WTC11 (cell line): ENCODE results near the gene NEURL1.

ENCODE experiments used
- ATF1 ChIP-seq: sonication (generic); formaldehyde crosslinking; IDR thresholded peaks from 2 replicates; pipeline ENCODE4 v1.8.1; 2023; ENCODE audit warnings: mild to moderate bottlenecking, moderate library complexity, missing genetic modification reagents
- CREB1 ChIP-seq: sonication (generic); formaldehyde crosslinking; IDR thresholded peaks from 2 replicates; pipeline ENCODE4 v1.8.0; 2023; ENCODE audit warnings: mild to moderate bottlenecking, missing genetic modification reagents
- ESRRA ChIP-seq: sonication (generic); formaldehyde crosslinking; IDR thresholded peaks from 2 replicates; pipeline ENCODE4 v1.8.1; 2022; ENCODE audit warnings: mild to moderate bottlenecking, missing genetic modification reagents, borderline replicate concordance
- FOXJ3 ChIP-seq: sonication (generic); formaldehyde crosslinking; IDR thresholded peaks from 2 replicates; pipeline ENCODE4 v1.9.0; 2021; ENCODE audit warnings: missing genetic modification reagents, mild to moderate bottlenecking, borderline replicate concordance
- FOXK1 ChIP-seq: sonication (generic); formaldehyde crosslinking; IDR thresholded peaks from 2 replicates; pipeline ENCODE4 v1.8.0; 2022; ENCODE audit warnings: mild to moderate bottlenecking, moderate library complexity, missing genetic modification reagents
- NFYB ChIP-seq: sonication (generic); formaldehyde crosslinking; conservative IDR thresholded peaks from 2 replicates; pipeline ENCODE4 v1.8.0; 2022; ENCODE audit warnings: low read depth, missing genetic modification reagents
- NR2C2 ChIP-seq: sonication (generic); formaldehyde crosslinking; IDR thresholded peaks from 2 replicates; pipeline ENCODE4 v1.8.0; 2022; ENCODE audit warnings: mild to moderate bottlenecking, missing genetic modification reagents
- TF ChIP-seq, protein P1 (sequence below): fragments of 200-600 bp; IDR thresholded peaks from 2 replicates; pipeline ENCODE4 v1.8.0; 2022; ENCODE audit warnings: antibody characterized with exemption
- TF ChIP-seq, protein P2 (sequence below): sonication (generic); formaldehyde crosslinking; IDR thresholded peaks from 2 replicates; pipeline ENCODE4 v1.8.0; 2022; ENCODE audit warnings: mild to moderate bottlenecking, missing genetic modification reagents
- TF ChIP-seq, protein P3 (sequence below): sonication (generic); formaldehyde crosslinking; IDR thresholded peaks from 2 replicates; pipeline ENCODE4 v1.8.0; 2022; ENCODE audit warnings: mild to moderate bottlenecking, missing genetic modification reagents
- TF ChIP-seq, protein P4 (sequence below): sonication (generic); formaldehyde crosslinking; IDR thresholded peaks from 2 replicates; pipeline ENCODE4 v1.8.0; 2022; ENCODE audit warnings: mild to moderate bottlenecking, missing genetic modification reagents
- TF ChIP-seq, protein P5 (sequence below): sonication (generic); formaldehyde crosslinking; IDR thresholded peaks from 2 replicates; pipeline ENCODE4 v1.8.0; 2022; ENCODE audit warnings: mild to moderate bottlenecking, missing genetic modification reagents
- TF ChIP-seq, protein P6 (sequence below): sonication (generic); formaldehyde crosslinking; IDR thresholded peaks from 2 replicates; pipeline ENCODE4 v1.8.1; 2023; ENCODE audit warnings: mild to moderate bottlenecking, missing genetic modification reagents, moderate library complexity
- TF ChIP-seq, protein P7 (sequence below): sonication (generic); formaldehyde crosslinking; IDR thresholded peaks from 2 replicates; pipeline ENCODE4 v1.8.1; 2022; ENCODE audit warnings: mild to moderate bottlenecking, moderate library complexity, missing genetic modification reagents

DNA sequence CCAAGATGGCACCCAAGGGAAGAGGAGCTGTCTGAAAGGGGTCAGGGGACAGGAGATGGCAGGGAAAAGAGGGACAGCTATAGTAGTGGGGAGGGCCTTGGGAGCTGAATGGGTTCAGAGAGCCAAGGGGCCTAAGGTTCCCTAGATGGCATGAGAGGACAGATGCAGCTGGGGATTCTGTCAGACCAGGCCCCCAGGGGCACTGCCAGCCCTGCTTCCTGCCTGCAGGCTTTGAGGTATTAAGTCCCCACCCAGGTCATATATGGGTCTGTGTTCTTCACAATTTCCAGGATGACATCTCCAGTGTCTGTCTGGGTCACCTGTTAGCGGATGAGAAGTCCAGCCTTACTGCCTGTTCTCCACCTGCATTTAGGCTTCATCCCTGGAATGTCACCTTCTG, 56.7 kb downstream of the NEURL1 start:
- TF ChIP-seq, protein P1, sequence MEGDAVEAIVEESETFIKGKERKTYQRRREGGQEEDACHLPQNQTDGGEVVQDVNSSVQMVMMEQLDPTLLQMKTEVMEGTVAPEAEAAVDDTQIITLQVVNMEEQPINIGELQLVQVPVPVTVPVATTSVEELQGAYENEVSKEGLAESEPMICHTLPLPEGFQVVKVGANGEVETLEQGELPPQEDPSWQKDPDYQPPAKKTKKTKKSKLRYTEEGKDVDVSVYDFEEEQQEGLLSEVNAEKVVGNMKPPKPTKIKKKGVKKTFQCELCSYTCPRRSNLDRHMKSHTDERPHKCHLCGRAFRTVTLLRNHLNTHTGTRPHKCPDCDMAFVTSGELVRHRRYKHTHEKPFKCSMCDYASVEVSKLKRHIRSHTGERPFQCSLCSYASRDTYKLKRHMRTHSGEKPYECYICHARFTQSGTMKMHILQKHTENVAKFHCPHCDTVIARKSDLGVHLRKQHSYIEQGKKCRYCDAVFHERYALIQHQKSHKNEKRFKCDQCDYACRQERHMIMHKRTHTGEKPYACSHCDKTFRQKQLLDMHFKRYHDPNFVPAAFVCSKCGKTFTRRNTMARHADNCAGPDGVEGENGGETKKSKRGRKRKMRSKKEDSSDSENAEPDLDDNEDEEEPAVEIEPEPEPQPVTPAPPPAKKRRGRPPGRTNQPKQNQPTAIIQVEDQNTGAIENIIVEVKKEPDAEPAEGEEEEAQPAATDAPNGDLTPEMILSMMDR, result no peak
- TF ChIP-seq, protein P2, sequence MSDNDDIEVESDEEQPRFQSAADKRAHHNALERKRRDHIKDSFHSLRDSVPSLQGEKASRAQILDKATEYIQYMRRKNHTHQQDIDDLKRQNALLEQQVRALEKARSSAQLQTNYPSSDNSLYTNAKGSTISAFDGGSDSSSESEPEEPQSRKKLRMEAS, result no peak
- TF ChIP-seq, protein P3, sequence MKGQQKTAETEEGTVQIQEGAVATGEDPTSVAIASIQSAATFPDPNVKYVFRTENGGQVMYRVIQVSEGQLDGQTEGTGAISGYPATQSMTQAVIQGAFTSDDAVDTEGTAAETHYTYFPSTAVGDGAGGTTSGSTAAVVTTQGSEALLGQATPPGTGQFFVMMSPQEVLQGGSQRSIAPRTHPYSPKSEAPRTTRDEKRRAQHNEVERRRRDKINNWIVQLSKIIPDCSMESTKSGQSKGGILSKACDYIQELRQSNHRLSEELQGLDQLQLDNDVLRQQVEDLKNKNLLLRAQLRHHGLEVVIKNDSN (CRISPR knock-in tag), result no peak
- TF ChIP-seq, protein P4, sequence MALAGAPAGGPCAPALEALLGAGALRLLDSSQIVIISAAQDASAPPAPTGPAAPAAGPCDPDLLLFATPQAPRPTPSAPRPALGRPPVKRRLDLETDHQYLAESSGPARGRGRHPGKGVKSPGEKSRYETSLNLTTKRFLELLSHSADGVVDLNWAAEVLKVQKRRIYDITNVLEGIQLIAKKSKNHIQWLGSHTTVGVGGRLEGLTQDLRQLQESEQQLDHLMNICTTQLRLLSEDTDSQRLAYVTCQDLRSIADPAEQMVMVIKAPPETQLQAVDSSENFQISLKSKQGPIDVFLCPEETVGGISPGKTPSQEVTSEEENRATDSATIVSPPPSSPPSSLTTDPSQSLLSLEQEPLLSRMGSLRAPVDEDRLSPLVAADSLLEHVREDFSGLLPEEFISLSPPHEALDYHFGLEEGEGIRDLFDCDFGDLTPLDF (CRISPR knock-in tag), result no peak
- TF ChIP-seq ATF1, result no peak
- TF ChIP-seq, protein P5, sequence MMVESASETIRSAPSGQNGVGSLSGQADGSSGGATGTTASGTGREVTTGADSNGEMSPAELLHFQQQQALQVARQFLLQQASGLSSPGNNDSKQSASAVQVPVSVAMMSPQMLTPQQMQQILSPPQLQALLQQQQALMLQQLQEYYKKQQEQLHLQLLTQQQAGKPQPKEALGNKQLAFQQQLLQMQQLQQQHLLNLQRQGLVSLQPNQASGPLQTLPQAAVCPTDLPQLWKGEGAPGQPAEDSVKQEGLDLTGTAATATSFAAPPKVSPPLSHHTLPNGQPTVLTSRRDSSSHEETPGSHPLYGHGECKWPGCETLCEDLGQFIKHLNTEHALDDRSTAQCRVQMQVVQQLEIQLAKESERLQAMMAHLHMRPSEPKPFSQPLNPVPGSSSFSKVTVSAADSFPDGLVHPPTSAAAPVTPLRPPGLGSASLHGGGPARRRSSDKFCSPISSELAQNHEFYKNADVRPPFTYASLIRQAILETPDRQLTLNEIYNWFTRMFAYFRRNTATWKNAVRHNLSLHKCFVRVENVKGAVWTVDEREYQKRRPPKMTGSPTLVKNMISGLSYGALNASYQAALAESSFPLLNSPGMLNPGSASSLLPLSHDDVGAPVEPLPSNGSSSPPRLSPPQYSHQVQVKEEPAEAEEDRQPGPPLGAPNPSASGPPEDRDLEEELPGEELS, result no peak
- TF ChIP-seq CREB1 (CRISPR knock-in tag), result no peak
- TF ChIP-seq, protein P6, sequence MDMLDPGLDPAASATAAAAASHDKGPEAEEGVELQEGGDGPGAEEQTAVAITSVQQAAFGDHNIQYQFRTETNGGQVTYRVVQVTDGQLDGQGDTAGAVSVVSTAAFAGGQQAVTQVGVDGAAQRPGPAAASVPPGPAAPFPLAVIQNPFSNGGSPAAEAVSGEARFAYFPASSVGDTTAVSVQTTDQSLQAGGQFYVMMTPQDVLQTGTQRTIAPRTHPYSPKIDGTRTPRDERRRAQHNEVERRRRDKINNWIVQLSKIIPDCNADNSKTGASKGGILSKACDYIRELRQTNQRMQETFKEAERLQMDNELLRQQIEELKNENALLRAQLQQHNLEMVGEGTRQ (CRISPR knock-in tag), result no peak
- TF ChIP-seq, protein P7, sequence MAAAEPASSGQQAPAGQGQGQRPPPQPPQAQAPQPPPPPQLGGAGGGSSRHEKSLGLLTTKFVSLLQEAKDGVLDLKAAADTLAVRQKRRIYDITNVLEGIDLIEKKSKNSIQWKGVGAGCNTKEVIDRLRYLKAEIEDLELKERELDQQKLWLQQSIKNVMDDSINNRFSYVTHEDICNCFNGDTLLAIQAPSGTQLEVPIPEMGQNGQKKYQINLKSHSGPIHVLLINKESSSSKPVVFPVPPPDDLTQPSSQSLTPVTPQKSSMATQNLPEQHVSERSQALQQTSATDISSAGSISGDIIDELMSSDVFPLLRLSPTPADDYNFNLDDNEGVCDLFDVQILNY (CRISPR knock-in tag), result no peak
- TF ChIP-seq NFYB (CRISPR knock-in tag), result no peak
- TF ChIP-seq FOXK1, result no peak
- no peak for TF ChIP-seq FOXJ3
- TF ChIP-seq NR2C2 (CRISPR knock-in tag), result no peak
- TF ChIP-seq ESRRA (CRISPR knock-in tag), result no peak
